GM23338 (cell line): ENCODE results near the gene SST. TPM values are rescaled to one million over a fixed set of nuclear protein-coding genes. Genes with fewer than 3 reads are reported as not detected.

Experiments
- ATAC-seq: fragments of 200-7000 bp; cut with Tn5 transposase; 3 replicates; pipeline ENCODE4 v1.9.1; 2020
- DNase-seq: peaks from one replicate; pipeline ENCODE4 v3.0.0-alpha.2; 2015; ENCODE audit warnings: low spot score
- H2AFZ ChIP-seq: fragments of 200-600 bp; sonication (generic); 2 replicates; pipeline ENCODE4 v1.8.0; 2016; ENCODE audit warnings: antibody characterized with exemption, mild to moderate bottlenecking, moderate library complexity
- H3F3A ChIP-seq: fragments of 200-600 bp; sonication (generic); replicated peaks from 2 replicates; pipeline ENCODE4 v1.8.0; 2017; ENCODE audit warnings: antibody characterized with exemption, mixed run types, low read depth
- H3K27ac ChIP-seq: fragments of 200-600 bp; sonication (generic); 2 replicates; pipeline ENCODE4 v1.6.1; 2016; ENCODE audit warnings: low read depth
- H3K27me3 ChIP-seq: fragments of 200-600 bp; sonication (generic); 2 replicates; pipeline ENCODE4 v1.8.0; 2016; ENCODE audit warnings: mild to moderate bottlenecking, mixed run types, moderate library complexity; ENCODE audit not compliant: insufficient read depth
- H3K36me3 ChIP-seq: fragments of 200-600 bp; sonication (generic); 2 replicates; pipeline ENCODE4 v1.8.0; 2016; ENCODE audit warnings: mild to moderate bottlenecking; ENCODE audit not compliant: insufficient read depth
- H3K4me1 ChIP-seq: fragments of 200-600 bp; sonication (generic); 2 replicates; pipeline ENCODE4 v1.8.0; 2016; ENCODE audit warnings: mild to moderate bottlenecking, moderate library complexity; ENCODE audit not compliant: insufficient read depth
- H3K4me2 ChIP-seq: fragments of 200-600 bp; sonication (generic); 2 replicates; pipeline ENCODE4 v1.7.1; 2017; ENCODE audit warnings: mixed run types
- H3K4me3 ChIP-seq: fragments of 200-600 bp; sonication (generic); 2 replicates; pipeline ENCODE4 v1.6.1; 2016; ENCODE audit warnings: mixed run types
- H3K79me2 ChIP-seq: fragments of 200-600 bp; sonication (generic); replicated peaks from 2 replicates; pipeline ENCODE4 v1.8.0; 2017; ENCODE audit warnings: mild to moderate bottlenecking; ENCODE audit not compliant: insufficient read depth
- H3K9me2 ChIP-seq: fragments of 200-600 bp; sonication (generic); 2 replicates; pipeline ENCODE4 v1.8.0; 2017; ENCODE audit not compliant: insufficient read depth
- H4K20me1 ChIP-seq: fragments of 200-600 bp; sonication (generic); replicated peaks from 2 replicates; pipeline ENCODE4 v1.8.0; 2017; ENCODE audit warnings: mild to moderate bottlenecking; ENCODE audit not compliant: insufficient read depth
- H3K27ac Mint-ChIP-seq: 2 replicates; pipeline ENCODE4 v1.8.0; 2020; ENCODE audit warnings: inconsistent platforms, mild to moderate bottlenecking, moderate library complexity, mixed read lengths
- H3K27me3 Mint-ChIP-seq: 3 replicates; pipeline ENCODE4 v1.8.0; 2022; ENCODE audit warnings: low read depth, mild to moderate bottlenecking, moderate library complexity, mixed read lengths, inconsistent platforms; ENCODE audit not compliant: insufficient read depth, poor library complexity
- H3K36me3 Mint-ChIP-seq: 3 replicates; pipeline ENCODE4 v1.8.0; 2021; ENCODE audit warnings: low read depth, mild to moderate bottlenecking, inconsistent platforms, moderate library complexity, mixed read lengths
- H3K4me1 Mint-ChIP-seq: 3 replicates; pipeline ENCODE4 v1.8.0; 2020; ENCODE audit warnings: mild to moderate bottlenecking, inconsistent platforms, mixed read lengths
- H3K4me3 Mint-ChIP-seq: 3 replicates; pipeline ENCODE4 v1.8.0; 2021; ENCODE audit warnings: moderate library complexity, mild to moderate bottlenecking, inconsistent platforms, mixed read lengths
- H3K9me3 Mint-ChIP-seq: 3 replicates; pipeline ENCODE4 v1.8.0; 2020; ENCODE audit warnings: moderate library complexity, mild to moderate bottlenecking, inconsistent platforms, mixed read lengths
- CREB1 ChIP-seq: fragments of 250-450 bp; sonication (Bioruptor Pico); IDR thresholded peaks from 2 replicates; pipeline ENCODE4 v1.5.0; 2020; ENCODE audit warnings: low read depth, mild to moderate bottlenecking, moderate library complexity
- ETS1 ChIP-seq: IDR thresholded peaks from 2 replicates; pipeline ENCODE4 v1.6.1; 2016; ENCODE audit warnings: antibody characterized with exemption
- EZH2 ChIP-seq: fragments of 200-600 bp; sonication (generic); IDR thresholded peaks from one replicate; pipeline ENCODE4 v1.8.0; 2017; ENCODE audit warnings: antibody characterized with exemption, mild to moderate bottlenecking, low read depth; ENCODE audit not compliant: unreplicated experiment
- EZH2phosphoT487 ChIP-seq: fragments of 200-600 bp; sonication (generic); IDR thresholded peaks from one replicate; pipeline ENCODE4 v1.8.1; 2018; ENCODE audit warnings: antibody characterized with exemption; ENCODE audit not compliant: unreplicated experiment
- JUNB ChIP-seq: IDR thresholded peaks from one replicate; pipeline ENCODE4 v1.6.1; 2016; ENCODE audit warnings: antibody characterized with exemption; ENCODE audit not compliant: unreplicated experiment
- NANOG ChIP-seq: IDR thresholded peaks from 2 replicates; pipeline ENCODE4 v1.6.1; 2016; ENCODE audit warnings: antibody characterized with exemption, borderline replicate concordance
- POLR2AphosphoS5 ChIP-seq: IDR thresholded peaks from 2 replicates; pipeline ENCODE4 v1.6.1; 2016; ENCODE audit warnings: antibody characterized with exemption, low read depth
- STAT1 ChIP-seq: IDR thresholded peaks from one replicate; pipeline ENCODE4 v1.6.1; 2016; ENCODE audit warnings: antibody characterized with exemption; ENCODE audit not compliant: unreplicated experiment
- ZNF114 ChIP-seq: fragments of 250-450 bp; sonication (Bioruptor Pico); IDR thresholded peaks from 2 replicates; pipeline ENCODE4 v1.5.0; 2020; ENCODE audit warnings: mild to moderate bottlenecking, moderate library complexity
- ZNF331 ChIP-seq: fragments of 250-450 bp; sonication (Bioruptor Pico); IDR thresholded peaks from 2 replicates; pipeline ENCODE4 v1.5.0; 2020; ENCODE audit warnings: low read depth, mild to moderate bottlenecking, moderate library complexity
- ZNF462 ChIP-seq: fragments of 250-450 bp; sonication (Bioruptor Pico); IDR thresholded peaks from 2 replicates; pipeline ENCODE4 v1.5.0; 2020; ENCODE audit warnings: mild to moderate bottlenecking, moderate library complexity
- polyA plus RNA-seq: library from polyadenylated mRNA; unstranded; fragments of >200 nt; fragmentation: Nextera tagmentation; extraction: Ambion mirVana; gene quantifications from 2 replicates; pipeline ENCODE4 v1.2.1, GENCODE V29; 2016
- total RNA-seq: library from RNA; depleted of rRNA; stranded (reverse); fragments of >200 nt; shearing (Covaris generic); gene quantifications from 2 replicates; pipeline ENCODE4 v1.2.3, GENCODE V29; 2014
- TF ChIP-seq, protein P1 (sequence below): IDR thresholded peaks from one replicate; pipeline ENCODE4 v1.6.1; 2018; ENCODE audit warnings: antibody characterized with exemption; ENCODE audit not compliant: unreplicated experiment
- TF ChIP-seq, protein P2 (sequence below), 2 experiments: fragments of 200-600 bp in 1 of 2; sonication (generic) in 1 of 2; conservative IDR thresholded peaks; 2 replicates each; pipeline versions ENCODE4 v1.5.1 to v1.6.1; 2016 to 2017; ENCODE audit warnings: antibody characterized with exemption in 2 of 2, low read depth in 2 of 2, mild to moderate bottlenecking in 2 of 2, moderate library complexity in 1 of 2

Gene SST
- total and polyA plus RNA-seq, 2 experiments from 2014 or later, result 3.9 TPM; not detected in 1

DNA sequence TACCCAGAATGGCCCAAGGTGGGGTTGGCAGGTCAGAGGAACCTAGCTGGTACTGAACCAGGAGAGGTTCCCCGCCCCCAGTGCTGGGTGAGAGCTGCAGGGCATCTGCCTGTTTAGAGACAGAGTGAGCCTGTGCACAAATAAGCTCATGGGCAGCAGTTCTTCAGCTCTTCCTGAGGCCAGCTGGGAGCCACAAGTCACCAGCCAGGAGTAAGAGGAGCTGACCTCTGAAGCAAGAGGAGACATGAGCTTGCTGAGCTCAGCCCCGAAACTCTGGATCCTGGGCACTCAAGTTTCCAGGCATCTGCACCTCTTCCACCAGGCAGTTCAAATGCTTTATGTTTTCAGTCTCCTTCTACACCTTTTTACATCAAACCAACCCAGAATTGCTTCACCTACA is 30.1 kb upstream of the SST start:
- Histone ChIP-seq H3K27me3 (no peaks in the 10 kb centered on the region), H3K9me2 (no peaks in the 10 kb centered on the region), H2AFZ (no peak overlapping the region), H4K20me1 (no peaks in the 10 kb centered on the region), H3K27ac (no peak overlapping the region), H3K4me3 (no peak overlapping the region), H3K4me2 (no peak overlapping the region), H3K79me2 (no peaks in the 10 kb centered on the region), H3K4me1 (no peaks in the 10 kb centered on the region), H3K36me3 (no peaks in the 10 kb centered on the region), H3F3A (no peaks in the 10 kb centered on the region)
- ATAC-seq, result no peak
- Mint-ChIP-seq H3K4me1 (no peaks in the 10 kb centered on the region), H3K4me3 (no peak overlapping the region), H3K9me3 (no peaks in the 10 kb centered on the region), H3K36me3 (no peaks in the 10 kb centered on the region), H3K27me3 (no peaks in the 10 kb centered on the region), H3K27ac (no peak overlapping the region)
- no peak for TF ChIP-seq ZNF114 (CRISPR knock-in tag)
- no peak for TF ChIP-seq ZNF331
- no peak for TF ChIP-seq STAT1
- TF ChIP-seq ETS1, result no peak
- TF ChIP-seq CREB1, result no peak
- TF ChIP-seq POLR2AphosphoS5, result no peak
- TF ChIP-seq, protein P1, sequence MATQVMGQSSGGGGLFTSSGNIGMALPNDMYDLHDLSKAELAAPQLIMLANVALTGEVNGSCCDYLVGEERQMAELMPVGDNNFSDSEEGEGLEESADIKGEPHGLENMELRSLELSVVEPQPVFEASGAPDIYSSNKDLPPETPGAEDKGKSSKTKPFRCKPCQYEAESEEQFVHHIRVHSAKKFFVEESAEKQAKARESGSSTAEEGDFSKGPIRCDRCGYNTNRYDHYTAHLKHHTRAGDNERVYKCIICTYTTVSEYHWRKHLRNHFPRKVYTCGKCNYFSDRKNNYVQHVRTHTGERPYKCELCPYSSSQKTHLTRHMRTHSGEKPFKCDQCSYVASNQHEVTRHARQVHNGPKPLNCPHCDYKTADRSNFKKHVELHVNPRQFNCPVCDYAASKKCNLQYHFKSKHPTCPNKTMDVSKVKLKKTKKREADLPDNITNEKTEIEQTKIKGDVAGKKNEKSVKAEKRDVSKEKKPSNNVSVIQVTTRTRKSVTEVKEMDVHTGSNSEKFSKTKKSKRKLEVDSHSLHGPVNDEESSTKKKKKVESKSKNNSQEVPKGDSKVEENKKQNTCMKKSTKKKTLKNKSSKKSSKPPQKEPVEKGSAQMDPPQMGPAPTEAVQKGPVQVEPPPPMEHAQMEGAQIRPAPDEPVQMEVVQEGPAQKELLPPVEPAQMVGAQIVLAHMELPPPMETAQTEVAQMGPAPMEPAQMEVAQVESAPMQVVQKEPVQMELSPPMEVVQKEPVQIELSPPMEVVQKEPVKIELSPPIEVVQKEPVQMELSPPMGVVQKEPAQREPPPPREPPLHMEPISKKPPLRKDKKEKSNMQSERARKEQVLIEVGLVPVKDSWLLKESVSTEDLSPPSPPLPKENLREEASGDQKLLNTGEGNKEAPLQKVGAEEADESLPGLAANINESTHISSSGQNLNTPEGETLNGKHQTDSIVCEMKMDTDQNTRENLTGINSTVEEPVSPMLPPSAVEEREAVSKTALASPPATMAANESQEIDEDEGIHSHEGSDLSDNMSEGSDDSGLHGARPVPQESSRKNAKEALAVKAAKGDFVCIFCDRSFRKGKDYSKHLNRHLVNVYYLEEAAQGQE, result no peak
- no peak for TF ChIP-seq EZH2phosphoT487
- TF ChIP-seq EZH2, result no peak
- TF ChIP-seq ZNF462, result no peak
- TF ChIP-seq NANOG, result no peak
- TF ChIP-seq, protein P2, sequence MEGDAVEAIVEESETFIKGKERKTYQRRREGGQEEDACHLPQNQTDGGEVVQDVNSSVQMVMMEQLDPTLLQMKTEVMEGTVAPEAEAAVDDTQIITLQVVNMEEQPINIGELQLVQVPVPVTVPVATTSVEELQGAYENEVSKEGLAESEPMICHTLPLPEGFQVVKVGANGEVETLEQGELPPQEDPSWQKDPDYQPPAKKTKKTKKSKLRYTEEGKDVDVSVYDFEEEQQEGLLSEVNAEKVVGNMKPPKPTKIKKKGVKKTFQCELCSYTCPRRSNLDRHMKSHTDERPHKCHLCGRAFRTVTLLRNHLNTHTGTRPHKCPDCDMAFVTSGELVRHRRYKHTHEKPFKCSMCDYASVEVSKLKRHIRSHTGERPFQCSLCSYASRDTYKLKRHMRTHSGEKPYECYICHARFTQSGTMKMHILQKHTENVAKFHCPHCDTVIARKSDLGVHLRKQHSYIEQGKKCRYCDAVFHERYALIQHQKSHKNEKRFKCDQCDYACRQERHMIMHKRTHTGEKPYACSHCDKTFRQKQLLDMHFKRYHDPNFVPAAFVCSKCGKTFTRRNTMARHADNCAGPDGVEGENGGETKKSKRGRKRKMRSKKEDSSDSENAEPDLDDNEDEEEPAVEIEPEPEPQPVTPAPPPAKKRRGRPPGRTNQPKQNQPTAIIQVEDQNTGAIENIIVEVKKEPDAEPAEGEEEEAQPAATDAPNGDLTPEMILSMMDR (conservative IDR thresholded peaks at IDR 0.05; ENCODE audit: low read depth in 2 of 2), result no peak
- TF ChIP-seq JUNB, result no peak
- DNase-seq, result no peak
